CD4-positive, CD25-positive, alpha-beta regulatory T cell (primary cell): ENCODE measurements around the gene ZCCHC3. TPM values are rescaled to one million over a fixed set of nuclear protein-coding genes. Genes with fewer than 3 reads are reported as not detected.
"Not testable (repeated sequence)": the region's sequence is repeated elsewhere in the genome, so short reads cannot be mapped to it uniquely, and the experiment has no call there.

Source experiments
- ATAC-seq, 2 donors: fragments of 150-1000 bp; cut with Tn5 transposase; one replicate each; pipeline ENCODE4 v1.10.0; 2021; ENCODE audit warnings: low read depth in 2 of 2, moderate number of reproducible peaks in 2 of 2, moderate library complexity in 1 of 2
- DNase-seq, 3 donors: peaks; one replicate each; pipeline versions ENCODE4 v3.0.0 to v3.0.0-alpha.2; 2012 to 2022; ENCODE audit warnings: mixed read lengths in 1 of 3
- H3K27ac ChIP-seq: one replicate; pipeline ENCODE4 v1.7.0; 2013; ENCODE audit warnings: mild to moderate bottlenecking, low read length; ENCODE audit not compliant: insufficient read depth, poor library complexity, severe bottlenecking
- H3K27me3 ChIP-seq: one replicate; pipeline ENCODE4 v1.7.0; 2013; ENCODE audit warnings: low read length; ENCODE audit not compliant: control insufficient read depth, insufficient read depth
- H3K36me3 ChIP-seq: one replicate; pipeline ENCODE4 v1.7.0; 2013; ENCODE audit warnings: mild to moderate bottlenecking, low read length, moderate library complexity; ENCODE audit not compliant: control insufficient read depth, insufficient read depth
- H3K4me1 ChIP-seq: 2 replicates; pipeline ENCODE4 v1.7.0; 2013; ENCODE audit warnings: mild to moderate bottlenecking, low read length; ENCODE audit not compliant: insufficient read depth, control insufficient read depth, poor library complexity, severe bottlenecking
- H3K4me3 ChIP-seq: one replicate; pipeline ENCODE4 v1.7.0; 2013; ENCODE audit warnings: low read depth, mild to moderate bottlenecking, low read length, moderate library complexity
- H3K9me3 ChIP-seq, 2 experiments: 1 replicate in 1 of 2; 2 replicates in 1 of 2; pipeline ENCODE4 v1.7.0; 2013; ENCODE audit warnings: low read length in 2 of 2, mild to moderate bottlenecking in 1 of 2, moderate library complexity in 1 of 2; ENCODE audit not compliant: control insufficient read depth in 2 of 2
- H3K27ac Mint-ChIP-seq, 3 donors: one replicate each; pipeline ENCODE4 v1.8.0; 2020 to 2022; ENCODE audit warnings: mild to moderate bottlenecking in 3 of 3, mixed read lengths in 3 of 3, moderate library complexity in 2 of 3
- H3K27me3 Mint-ChIP-seq: one replicate; pipeline ENCODE4 v1.8.0; 2022; ENCODE audit warnings: mild to moderate bottlenecking, mixed read lengths
- H3K36me3 Mint-ChIP-seq: one replicate; pipeline ENCODE4 v1.8.0; 2020; ENCODE audit warnings: mixed read lengths
- H3K4me1 Mint-ChIP-seq, 4 donors: one replicate each; pipeline ENCODE4 v1.8.0; 2020 to 2022; ENCODE audit warnings: mixed read lengths in 4 of 4, mild to moderate bottlenecking in 1 of 4
- H3K4me3 Mint-ChIP-seq, 4 donors: one replicate each; pipeline ENCODE4 v1.8.0; 2020 to 2022; ENCODE audit warnings: mild to moderate bottlenecking in 4 of 4, mixed read lengths in 4 of 4, moderate library complexity in 3 of 4
- H3K9me3 Mint-ChIP-seq, 7 donors: one replicate each; pipeline ENCODE4 v1.8.0; 2020 to 2022; ENCODE audit warnings: mixed read lengths in 7 of 7, mild to moderate bottlenecking in 3 of 7, moderate library complexity in 2 of 7
- polyA plus RNA-seq, 4 donors: library from polyadenylated mRNA; unstranded; fragments of 300-500 nt; fragmentation: Illumina TruSeq; gene quantifications; one replicate each; pipeline ENCODE4 v1.2.3, GENCODE V29; 2021
- total RNA-seq: library from RNA; stranded (reverse); gene quantifications from one replicate; pipeline ENCODE4 v1.2.3, GENCODE V29; 2022

ZCCHC3 gene, protein sequence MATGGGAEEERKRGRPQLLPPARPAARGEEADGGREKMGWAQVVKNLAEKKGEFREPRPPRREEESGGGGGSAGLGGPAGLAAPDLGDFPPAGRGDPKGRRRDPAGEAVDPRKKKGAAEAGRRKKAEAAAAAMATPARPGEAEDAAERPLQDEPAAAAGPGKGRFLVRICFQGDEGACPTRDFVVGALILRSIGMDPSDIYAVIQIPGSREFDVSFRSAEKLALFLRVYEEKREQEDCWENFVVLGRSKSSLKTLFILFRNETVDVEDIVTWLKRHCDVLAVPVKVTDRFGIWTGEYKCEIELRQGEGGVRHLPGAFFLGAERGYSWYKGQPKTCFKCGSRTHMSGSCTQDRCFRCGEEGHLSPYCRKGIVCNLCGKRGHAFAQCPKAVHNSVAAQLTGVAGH
- 19.7 TPM for total RNA-seq
- polyA plus RNA-seq: 10 to 100 TPM in 1 of 4 donors, 1 to 10 TPM in 3; 5.9 to 12.7 (median 7.9) TPM

DNA sequence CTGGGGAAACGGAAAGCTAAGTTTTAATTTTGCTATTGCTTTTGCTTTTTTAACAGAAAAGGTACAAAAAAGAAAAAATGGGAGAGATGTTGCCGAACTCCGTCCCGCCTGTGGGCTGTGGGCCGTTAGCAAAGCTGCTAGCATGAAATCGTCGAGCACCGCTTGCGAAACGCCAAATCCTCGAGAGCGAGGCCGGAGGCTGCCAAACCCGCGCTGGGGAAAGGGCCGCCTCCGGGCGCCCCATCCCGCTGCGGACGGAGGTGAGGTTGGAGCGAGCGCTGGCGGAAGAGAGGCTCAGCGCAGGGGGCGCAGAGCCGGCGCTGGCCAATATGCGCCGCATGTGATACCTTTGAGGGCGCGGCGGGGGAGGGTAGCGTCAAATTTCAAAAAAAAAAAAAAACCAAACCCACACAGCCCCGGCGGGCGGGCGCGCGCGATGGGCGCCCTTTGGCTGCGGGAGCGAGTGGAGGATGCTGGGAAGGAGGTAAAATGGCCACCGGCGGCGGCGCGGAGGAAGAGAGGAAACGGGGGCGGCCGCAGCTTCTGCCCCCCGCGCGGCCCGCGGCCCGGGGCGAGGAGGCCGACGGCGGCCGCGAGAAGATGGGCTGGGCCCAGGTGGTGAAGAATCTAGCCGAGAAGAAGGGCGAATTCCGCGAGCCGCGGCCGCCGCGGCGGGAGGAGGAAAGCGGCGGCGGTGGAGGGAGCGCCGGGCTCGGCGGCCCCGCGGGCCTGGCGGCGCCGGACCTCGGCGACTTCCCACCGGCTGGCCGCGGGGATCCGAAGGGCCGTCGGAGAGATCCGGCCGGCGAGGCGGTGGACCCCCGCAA, at the start of gene ZCCHC3:
Gene ZCCHC3, plus strand, starts transcription at position 473 of the 827 bp plus-strand sequence. Its CDS starts 17 bp downstream, at position 490.
- Mint-ChIP-seq H3K4me1 (peaks cover 18 to 58% (median 42%) of the 10 kb centered on the region in 4 donors), H3K9me3 (no peaks in the 10 kb centered on the region), H3K4me3 (peak within 1 kb of the TSS; percentile 95 to 100 (median 99)), H3K36me3 (peaks cover 4% of the 10 kb centered on the region), H3K27ac (peak within 1 kb of the TSS; percentile 98 to 99 (median 99)), H3K27me3 (peaks cover 8% of the 10 kb centered on the region)
- peak; percentile 74 to 94 (median 84) for DNase-seq
- Histone ChIP-seq H3K27ac (peak within 1 kb of the TSS; percentile 83), H3K4me3 (peak within 1 kb of the TSS; percentile 89), H3K27me3 (no peaks in the 10 kb centered on the region), H3K36me3 (peaks cover 8% of the 10 kb centered on the region), H3K4me1 (peaks cover 31% of the 10 kb centered on the region), H3K9me3 (no peaks in the 10 kb centered on the region)
- ATAC-seq: peak; percentile 86

DNA sequence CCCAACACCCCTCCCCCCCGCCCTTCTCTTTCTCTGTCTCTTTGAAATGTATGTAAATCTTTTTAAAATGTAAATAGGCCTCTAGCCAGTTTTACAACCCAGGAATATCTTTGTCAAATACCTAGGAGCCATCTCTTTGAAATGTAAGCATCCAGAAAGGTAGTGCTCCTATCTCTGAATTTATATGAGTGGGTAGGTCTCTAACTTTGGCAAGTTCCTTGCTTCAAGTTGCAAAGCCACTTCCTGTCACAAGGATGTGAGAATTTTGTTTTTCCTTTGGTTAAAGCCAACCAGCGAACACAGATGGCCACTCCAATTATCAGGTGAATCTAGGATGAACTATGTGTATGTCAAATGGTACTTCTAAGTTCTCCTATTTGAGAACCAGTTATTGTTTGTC, 46.0 kb upstream of the ZCCHC3 start:
- H3K9me3 Mint-ChIP-seq: peaks cover 0 to 2% (median 0%) of the 10 kb centered on the region in 7 donors
- Histone ChIP-seq H3K4me3 (no peak overlapping the region), H3K27ac (no peak overlapping the region), H3K4me1 (no peaks in the 10 kb centered on the region), H3K9me3 (no peaks in the 10 kb centered on the region), H3K36me3 (no peaks in the 10 kb centered on the region), H3K27me3 (peaks cover 4% of the 10 kb centered on the region)
- DNase-seq (no peak), ATAC-seq (no peak)
- no peaks in the 10 kb centered on the region for H3K36me3 Mint-ChIP-seq
- H3K27me3 Mint-ChIP-seq: peaks cover 7% of the 10 kb centered on the region
- no peak overlapping the region for H3K4me3 Mint-ChIP-seq
- no peak overlapping the region for H3K27ac Mint-ChIP-seq
- peaks cover 0 to 6% (median 3%) of the 10 kb centered on the region in 4 donors for H3K4me1 Mint-ChIP-seq

DNA sequence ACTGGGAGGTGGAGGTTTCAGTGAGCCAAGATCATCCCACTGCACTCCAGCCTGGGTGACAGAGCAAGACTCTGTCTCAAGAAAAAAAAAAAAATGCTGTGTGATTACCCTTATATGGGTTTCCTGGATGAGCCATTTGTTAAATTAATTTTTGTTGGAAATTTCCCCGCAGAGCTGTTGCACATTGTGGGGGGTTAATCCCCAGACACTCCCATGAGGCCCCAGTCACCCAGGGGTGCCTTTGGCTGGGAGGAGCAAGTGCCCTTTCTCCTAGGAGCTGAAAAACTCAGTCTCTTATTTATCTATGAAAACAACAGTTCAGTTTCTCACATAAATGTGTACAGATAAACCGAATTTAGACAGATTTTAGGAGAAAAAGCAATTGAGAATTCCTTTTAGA, 44.6 kb upstream of the ZCCHC3 start:
- no peak for ATAC-seq
- Mint-ChIP-seq H3K4me1 (peaks cover 0 to 6% (median 3%) of the 10 kb centered on the region in 4 donors), H3K4me3 (no peak overlapping the region), H3K27ac (no peak overlapping the region), H3K27me3 (no peaks in the 10 kb centered on the region), H3K36me3 (no peaks in the 10 kb centered on the region), H3K9me3 (peaks cover 0 to 2% (median 0%) of the 10 kb centered on the region in 7 donors)
- no peaks in the 10 kb centered on the region for H3K9me3 ChIP-seq
- no peaks in the 10 kb centered on the region for H3K36me3 ChIP-seq
- DNase-seq: no peak
- H3K27ac ChIP-seq: no peak overlapping the region
- peaks cover 4% of the 10 kb centered on the region for H3K27me3 ChIP-seq
- H3K4me3 ChIP-seq: no peak overlapping the region
- no peaks in the 10 kb centered on the region for H3K4me1 ChIP-seq

DNA sequence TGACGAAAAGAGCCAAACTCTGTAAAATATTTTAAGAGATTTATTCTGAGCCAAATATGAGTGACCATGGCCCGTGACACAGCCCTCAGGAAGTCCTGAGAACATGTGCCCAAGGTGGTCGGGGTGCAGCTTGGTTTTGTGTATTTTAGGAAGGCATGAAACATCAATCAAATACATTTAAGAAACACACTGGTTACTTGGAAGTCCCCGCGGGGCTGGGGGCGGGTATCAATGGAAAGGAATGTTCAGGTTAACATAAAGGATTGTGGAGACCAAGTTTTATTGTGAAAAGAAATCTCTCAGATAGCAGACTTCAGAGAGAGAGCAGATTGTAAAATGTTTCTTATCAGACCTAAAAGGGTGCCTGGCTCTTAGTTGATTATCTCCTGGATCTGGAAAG, 43.9 kb upstream of the ZCCHC3 start:
- H3K4me1 Mint-ChIP-seq: peaks cover 0 to 12% (median 6%) of the 10 kb centered on the region in 4 donors
- not testable (repeated sequence) for H3K4me3 Mint-ChIP-seq, H3K36me3 Mint-ChIP-seq, H3K27ac Mint-ChIP-seq, H3K4me3 ChIP-seq, H3K27ac ChIP-seq, H3K27me3 Mint-ChIP-seq, ATAC-seq, H3K4me1 ChIP-seq, H3K9me3 ChIP-seq, H3K9me3 Mint-ChIP-seq, H3K27me3 ChIP-seq, H3K36me3 ChIP-seq, DNase-seq

DNA sequence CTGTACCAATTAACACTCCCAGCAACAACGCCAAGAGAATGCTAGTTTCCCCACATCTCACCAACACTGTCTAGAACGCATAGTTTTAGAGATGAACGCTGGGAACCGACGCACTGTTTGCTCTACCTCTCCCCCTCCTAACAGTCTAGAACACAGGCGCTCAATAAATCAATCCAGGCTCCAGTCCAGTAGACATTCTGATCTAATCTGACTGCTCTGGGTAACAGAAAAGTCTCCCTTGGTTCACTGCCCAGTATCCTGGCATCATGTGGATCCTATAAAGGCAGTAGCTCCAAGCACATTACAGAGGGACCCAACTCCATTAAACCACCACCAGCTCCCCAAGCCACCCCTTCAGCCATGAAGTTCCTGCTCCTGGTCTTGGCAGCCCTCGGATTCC, 40.0 kb upstream of the ZCCHC3 start, which contains the start of gene DEFB132:
Gene DEFB132, plus strand, starts transcription at position 306 of the 400 bp plus-strand sequence. Its CDS starts 55 bp downstream, at position 361.
- Mint-ChIP-seq H3K4me1 (peaks cover 5 to 21% (median 11%) of the 10 kb centered on the region in 4 donors), H3K27me3 (no peaks in the 10 kb centered on the region), H3K36me3 (no peaks in the 10 kb centered on the region), H3K9me3 (no peaks in the 10 kb centered on the region), H3K27ac (peak within 1 kb of the TSS in 2 of 3 donors; percentile 63 to 65), H3K4me3 (peak within 1 kb of the TSS in 1 of 4 donors; percentile 56)
- Histone ChIP-seq H3K4me3 (peak within 1 kb of the TSS; percentile 13), H3K4me1 (peaks cover 5% of the 10 kb centered on the region), H3K27ac (no peak within 1 kb of the TSS), H3K27me3 (no peaks in the 10 kb centered on the region), H3K36me3 (no peaks in the 10 kb centered on the region), H3K9me3 (no peaks in the 10 kb centered on the region)
- ATAC-seq (no peak), DNase-seq (no peak)

DNA sequence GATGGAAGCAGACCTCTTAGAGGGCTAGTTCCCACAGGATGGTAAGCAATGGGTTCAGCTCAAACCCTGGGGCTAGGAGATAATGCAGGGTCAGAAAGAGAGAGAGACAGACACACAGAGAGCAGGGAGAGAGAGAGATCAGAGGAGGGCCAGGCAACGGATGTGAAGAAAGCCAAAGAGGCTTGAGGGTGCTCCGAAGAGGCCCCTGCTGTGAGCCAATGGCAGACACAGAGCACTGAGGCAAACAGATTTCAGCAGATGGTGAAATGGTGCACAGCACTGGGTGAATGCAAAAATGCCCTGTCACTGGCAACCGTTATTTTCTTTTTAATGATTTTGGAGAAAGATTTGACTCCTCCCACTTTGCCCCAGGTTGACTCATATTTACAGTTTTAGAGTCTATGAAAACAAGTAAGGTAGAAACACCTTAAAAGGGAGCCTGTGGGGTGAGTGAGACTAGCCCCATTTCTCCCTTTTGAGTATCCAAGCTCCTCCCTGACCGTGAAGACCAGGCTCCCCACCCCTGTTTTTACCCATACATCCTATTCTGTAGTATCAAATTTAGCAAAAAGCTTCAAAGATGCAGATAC, 39.0 kb upstream of the ZCCHC3 start:
- H3K4me1 ChIP-seq: peaks cover 5% of the 10 kb centered on the region
- H3K27me3 ChIP-seq: no peaks in the 10 kb centered on the region
- H3K36me3 Mint-ChIP-seq: no peaks in the 10 kb centered on the region
- peak overlapping the region in 1 of 4 donors; percentile 56 for H3K4me3 Mint-ChIP-seq
- H3K27ac Mint-ChIP-seq: peak overlapping the region in 2 of 3 donors; percentile 63 to 65
- peak overlapping the region; percentile 13 for H3K4me3 ChIP-seq
- no peaks in the 10 kb centered on the region for H3K9me3 ChIP-seq
- H3K36me3 ChIP-seq: no peaks in the 10 kb centered on the region
- DNase-seq (peak in 1 of 3 donors; percentile 73), ATAC-seq (peak; percentile 52 to 57)
- no peak overlapping the region for H3K27ac ChIP-seq
- H3K9me3 Mint-ChIP-seq: no peaks in the 10 kb centered on the region
- H3K4me1 Mint-ChIP-seq: peaks cover 5 to 21% (median 11%) of the 10 kb centered on the region in 4 donors
- H3K27me3 Mint-ChIP-seq: no peaks in the 10 kb centered on the region

DNA sequence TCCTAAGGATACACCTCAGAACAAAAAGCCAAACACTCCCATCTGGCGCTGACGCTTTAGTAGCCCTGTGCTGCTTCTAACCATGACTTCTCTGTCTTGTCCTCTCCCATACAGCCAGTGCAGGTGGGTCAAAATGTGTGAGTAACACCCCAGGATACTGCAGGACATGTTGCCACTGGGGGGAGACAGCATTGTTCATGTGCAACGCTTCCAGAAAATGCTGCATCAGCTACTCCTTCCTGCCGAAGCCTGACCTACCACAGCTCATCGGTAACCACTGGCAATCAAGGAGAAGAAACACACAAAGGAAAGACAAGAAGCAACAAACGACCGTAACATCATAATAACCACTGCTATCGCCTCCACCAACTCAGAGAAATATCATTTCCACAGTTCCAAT, 38.4 kb upstream of the ZCCHC3 start:
- Mint-ChIP-seq H3K27me3 (no peaks in the 10 kb centered on the region), H3K4me1 (peaks cover 5 to 21% (median 11%) of the 10 kb centered on the region in 4 donors), H3K9me3 (no peaks in the 10 kb centered on the region), H3K27ac (peak overlapping the region in 2 of 3 donors; percentile 63 to 65), H3K36me3 (no peaks in the 10 kb centered on the region), H3K4me3 (no peak overlapping the region)
- no peak overlapping the region for H3K4me3 ChIP-seq
- peaks cover 5% of the 10 kb centered on the region for H3K4me1 ChIP-seq
- H3K27ac ChIP-seq: no peak overlapping the region
- DNase-seq (peak in 2 of 3 donors; percentile 9 to 42), ATAC-seq (no peak)
- no peaks in the 10 kb centered on the region for H3K36me3 ChIP-seq
- H3K27me3 ChIP-seq: no peaks in the 10 kb centered on the region
- no peaks in the 10 kb centered on the region for H3K9me3 ChIP-seq
